ENCODE measurements around the gene PRKN.

DNA sequence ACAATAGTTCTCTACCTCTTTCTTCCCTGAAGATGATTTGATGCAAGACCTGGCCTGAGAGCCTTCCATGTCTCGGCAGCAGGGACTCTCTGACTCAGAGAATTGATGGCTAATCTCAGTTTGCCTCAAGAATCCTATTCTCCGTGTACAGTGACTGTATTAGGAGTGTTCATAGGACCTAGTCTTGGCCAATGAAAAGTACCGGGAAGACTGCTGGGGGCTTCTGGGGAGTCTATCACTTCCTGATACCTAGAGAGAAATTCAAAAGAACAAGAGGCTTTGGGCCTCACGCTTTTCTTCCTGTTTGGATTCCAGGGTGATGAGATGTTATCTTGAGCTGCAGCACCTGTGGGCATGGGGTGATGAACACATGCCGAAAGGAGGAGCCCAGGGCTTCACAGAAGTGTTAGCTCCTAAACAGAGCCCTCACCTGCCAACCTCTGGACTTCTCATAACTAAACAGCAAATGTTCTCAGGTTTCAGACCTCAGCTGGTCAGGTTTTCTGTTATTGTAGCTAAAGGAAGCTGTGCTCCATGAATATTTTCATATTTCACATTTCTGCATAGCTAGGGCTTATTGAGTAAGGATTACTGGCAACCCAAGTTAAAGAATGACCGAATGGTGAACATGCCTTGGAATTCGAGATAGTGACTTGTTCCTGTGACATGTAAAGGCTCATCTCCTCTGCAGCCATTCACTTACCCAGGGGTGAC lies 1130.6 kb downstream of the PRKN start:
- TF ChIP-seq POLR2A (IDR thresholded peaks at IDR 0.05; ENCODE audit: low read length) (no peak), GATA1 (IDR thresholded peaks at IDR 0.05; ENCODE audit: low read depth, low read length) (no peak)
